GM12872 (cell line): ENCODE data around the gene PEX11G.

Experiments
- TF ChIP-seq, protein P1 (sequence below): IDR thresholded peaks from 3 replicates; pipeline ENCODE4 v1.5.1; 2011; ENCODE audit warnings: low read depth, mild to moderate bottlenecking, low read length, moderate library complexity; ENCODE audit not compliant: insufficient read depth

The PEX11G gene

DNA sequence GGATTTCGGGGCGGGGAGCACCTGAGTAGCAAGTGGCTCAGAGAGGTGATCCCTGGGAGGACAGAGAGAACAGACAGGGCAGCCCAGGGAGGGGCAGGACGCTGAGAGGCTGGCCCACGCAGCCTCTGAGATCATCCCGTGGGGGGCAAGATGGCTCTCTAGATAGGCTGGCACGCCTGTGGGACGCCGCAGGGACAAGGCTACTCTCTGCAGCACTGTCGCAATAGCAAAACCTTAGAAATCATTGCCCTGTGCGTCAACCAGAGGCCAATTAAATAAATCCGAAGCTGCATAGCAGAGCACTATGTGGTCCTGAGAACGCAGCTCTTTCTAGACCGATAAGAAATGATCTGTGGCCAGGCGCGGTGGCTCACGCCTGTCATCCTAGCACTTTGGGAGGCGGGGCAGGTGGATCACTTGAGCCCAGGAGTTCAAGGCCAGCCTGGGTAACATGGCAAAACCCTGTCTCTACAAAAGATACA is 5.1 kb downstream of the PEX11G start:
- TF ChIP-seq, protein P1, sequence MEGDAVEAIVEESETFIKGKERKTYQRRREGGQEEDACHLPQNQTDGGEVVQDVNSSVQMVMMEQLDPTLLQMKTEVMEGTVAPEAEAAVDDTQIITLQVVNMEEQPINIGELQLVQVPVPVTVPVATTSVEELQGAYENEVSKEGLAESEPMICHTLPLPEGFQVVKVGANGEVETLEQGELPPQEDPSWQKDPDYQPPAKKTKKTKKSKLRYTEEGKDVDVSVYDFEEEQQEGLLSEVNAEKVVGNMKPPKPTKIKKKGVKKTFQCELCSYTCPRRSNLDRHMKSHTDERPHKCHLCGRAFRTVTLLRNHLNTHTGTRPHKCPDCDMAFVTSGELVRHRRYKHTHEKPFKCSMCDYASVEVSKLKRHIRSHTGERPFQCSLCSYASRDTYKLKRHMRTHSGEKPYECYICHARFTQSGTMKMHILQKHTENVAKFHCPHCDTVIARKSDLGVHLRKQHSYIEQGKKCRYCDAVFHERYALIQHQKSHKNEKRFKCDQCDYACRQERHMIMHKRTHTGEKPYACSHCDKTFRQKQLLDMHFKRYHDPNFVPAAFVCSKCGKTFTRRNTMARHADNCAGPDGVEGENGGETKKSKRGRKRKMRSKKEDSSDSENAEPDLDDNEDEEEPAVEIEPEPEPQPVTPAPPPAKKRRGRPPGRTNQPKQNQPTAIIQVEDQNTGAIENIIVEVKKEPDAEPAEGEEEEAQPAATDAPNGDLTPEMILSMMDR, result no peak

DNA sequence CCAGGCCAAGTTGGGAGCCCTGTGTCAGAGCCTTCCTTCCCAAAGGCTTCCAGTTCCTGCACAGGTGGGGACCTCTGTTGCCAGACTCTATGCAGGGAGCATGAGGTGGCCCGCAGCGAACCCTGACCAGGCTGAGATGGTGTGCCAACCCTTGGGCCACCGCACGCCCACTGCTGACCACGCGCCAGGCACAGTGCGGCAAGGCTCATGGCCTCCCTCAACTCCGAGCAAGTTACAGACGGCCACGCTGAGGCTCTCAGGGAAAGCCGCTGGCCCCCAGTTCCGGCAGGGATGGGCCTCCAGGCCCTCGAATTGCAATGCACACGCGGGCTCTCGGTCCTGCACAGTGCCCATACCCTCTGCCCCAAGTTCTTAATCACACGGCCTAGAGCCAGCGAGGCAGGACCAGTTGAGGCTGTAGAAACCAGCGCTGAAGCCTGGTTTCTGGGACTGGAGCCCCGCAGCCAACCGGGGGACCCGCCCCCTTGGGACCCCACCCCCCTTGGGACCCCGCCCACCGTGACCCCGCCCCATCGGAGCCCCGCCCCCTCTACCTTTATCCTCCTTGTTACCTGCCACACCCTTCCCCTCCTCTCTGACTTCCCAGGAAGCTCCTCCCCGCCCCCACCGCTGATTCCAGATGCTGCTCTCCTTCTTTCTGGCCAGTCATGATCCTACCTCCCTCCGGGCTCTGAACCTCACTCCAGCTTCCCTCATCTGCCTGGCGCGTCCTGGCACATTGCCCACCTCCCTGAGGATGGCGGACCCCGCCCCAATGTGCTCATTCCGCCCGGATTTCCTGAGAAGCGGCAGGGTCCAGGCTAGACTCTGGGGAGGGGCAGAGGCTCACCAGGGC is 6.0 kb downstream of the PEX11G start:
- TF ChIP-seq, protein P1, result no peak

DNA sequence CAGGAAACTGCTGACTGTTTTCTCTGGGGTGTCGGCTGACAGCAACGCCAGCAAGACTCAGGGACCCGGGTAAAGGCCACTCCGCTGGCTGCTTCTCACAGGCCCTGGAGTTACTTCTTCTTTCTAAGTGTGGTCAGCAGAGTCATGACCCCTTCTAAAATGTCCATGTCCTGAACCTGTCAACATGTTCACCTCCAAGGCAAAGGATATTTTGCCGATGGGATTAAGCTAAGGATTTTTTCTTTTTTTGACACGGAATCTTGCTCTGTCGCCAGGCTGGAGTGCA is 7.9 kb downstream of the PEX11G start:
- TF ChIP-seq, protein P1, result no peak

DNA sequence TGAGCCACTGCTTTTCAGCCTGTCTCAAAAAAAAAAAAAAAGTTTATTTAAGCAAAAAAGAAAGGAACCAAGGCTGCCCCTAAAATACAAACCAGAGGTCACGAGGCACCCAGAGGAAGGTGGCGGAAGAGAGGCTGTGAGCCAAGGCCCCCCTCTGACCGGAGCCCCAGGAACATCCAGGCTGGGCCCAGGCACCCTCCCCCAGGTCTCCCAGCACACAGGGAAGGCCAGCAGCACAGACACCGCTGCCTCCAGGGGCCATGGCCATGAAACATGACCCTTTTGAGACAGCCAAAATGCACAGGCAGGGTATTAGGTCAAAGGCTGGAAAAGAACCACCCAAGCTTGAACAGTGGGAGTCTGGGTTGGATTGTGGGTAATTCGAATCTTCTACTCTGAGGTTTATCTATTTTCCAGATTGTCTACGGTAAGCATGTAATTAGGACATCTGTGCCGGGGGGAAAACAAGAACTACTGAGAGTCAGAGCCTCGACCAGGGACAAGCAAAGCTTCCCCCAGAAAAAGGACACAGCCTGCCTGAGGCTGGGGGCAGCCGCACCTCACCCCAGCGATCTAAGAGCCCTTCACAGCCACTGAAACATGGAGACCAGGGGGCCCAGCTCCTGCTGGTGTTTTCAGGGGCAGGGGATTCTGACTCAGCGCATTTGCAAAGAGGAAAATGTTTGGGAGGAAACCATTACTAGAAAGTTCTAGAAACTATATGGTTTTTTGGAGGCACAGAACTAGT is 8.4 kb downstream of the PEX11G start:
- TF ChIP-seq, protein P1, result no peak

DNA sequence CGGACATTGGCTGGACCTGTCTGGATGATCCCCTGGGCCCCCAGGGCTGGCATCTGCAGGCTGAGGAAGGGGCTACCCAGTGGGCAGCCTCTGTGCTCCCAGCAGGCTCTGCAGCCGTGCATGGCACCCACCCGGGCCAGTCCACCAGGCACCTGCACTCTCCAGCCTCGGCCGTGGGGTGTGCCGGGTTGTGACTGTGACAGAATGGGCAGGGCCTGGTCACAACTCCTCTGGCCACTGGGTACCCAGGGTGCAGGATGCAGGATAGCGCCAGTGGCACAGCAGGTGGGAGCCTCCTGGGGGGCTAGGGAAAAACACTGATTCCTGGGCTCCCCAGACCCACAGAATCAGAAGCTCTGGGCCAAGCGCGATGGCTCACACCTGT is 10.0 kb downstream of the PEX11G start:
- TF ChIP-seq, protein P1, result no peak

DNA sequence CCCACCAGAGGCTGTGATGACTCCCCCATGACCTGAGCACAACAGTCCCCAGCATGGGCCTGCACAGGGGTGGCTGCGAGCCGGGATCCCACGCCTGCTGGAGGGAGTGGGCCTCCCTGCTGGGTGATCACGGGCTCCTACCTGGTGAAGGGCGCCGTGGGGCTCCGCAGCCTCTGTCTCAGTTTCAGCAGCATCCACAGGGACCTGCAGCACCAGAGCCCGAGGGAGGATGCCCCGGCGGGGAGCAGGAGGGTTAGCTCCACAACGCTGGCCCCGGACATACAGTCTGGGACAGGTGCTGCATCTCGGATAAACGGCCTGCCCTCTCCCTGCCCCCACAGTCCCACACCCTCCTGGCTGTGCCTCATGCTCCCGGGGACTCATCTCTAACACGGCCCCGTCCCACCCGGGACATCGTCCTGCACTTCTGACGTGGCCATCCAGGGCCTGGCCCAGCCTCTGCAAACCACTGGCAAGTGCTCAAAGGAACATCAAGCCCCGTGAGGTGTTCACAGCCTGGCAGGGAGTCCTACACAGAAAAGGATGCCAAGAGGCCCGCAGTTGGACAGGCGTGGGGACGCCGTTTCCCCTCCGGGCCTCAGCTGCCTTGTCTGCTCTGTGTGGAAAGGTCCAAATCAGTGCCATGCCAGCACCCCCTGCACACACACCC is 10.5 kb downstream of the PEX11G start:
- TF ChIP-seq, protein P1, result no peak

DNA sequence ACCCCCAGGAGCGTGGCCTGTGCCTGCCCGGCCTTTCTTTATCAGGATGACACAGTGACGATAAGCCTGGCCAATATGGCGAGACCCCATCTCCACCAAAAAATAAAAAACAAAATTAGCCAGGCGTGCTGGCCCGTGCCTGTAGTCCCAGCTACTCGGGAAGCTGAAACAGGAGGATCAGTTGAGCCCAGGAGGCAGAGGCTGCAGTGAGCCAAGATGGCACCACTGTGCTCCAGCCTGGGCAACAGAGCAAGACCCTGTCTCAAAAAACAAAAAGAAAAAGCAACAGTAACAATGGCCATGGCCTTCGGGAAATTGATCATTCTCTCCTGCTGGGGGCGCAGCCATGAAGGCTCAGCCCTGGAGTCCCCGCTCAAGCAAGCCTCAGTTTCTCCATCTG is 11.1 kb downstream of the PEX11G start:
- TF ChIP-seq, protein P1, result no peak
